Fibroblast of lung (primary cell): ENCODE data around the gene PNMA1.

ENCODE experiments used
- CTCF ChIP-seq, 2 donors: IDR thresholded peaks in 1 of 2; conservative IDR thresholded peaks in 1 of 2; 1 replicate in 1 of 2; 2 replicates in 1 of 2; pipeline ENCODE4 v1.5.1; 2011 to 2012; ENCODE audit warnings: low read length in 2 of 2, control low read depth in 1 of 2, inconsistent platforms in 1 of 2, low read depth in 1 of 2, mild to moderate bottlenecking in 1 of 2
- EZH2 ChIP-seq: IDR thresholded peaks from 2 replicates; pipeline ENCODE4 v1.5.1; 2012; ENCODE audit warnings: low read length, control low read depth, mild to moderate bottlenecking; ENCODE audit errors: missing control alignments

- no peak for TF ChIP-seq CTCF (conservative IDR thresholded peaks at IDR 0.05 in 1 of 2, IDR thresholded peaks at IDR 0.05 in 1 of 2; ENCODE audit: low read depth in 1 of 2, low read length in 2 of 2)
- TF ChIP-seq EZH2: no peak
Measured at GRCh38 chr14:73761618-73762355, 47.6 kb upstream of the PNMA1 start.
